ENCODE measurements around the gene LSAMP. TPM values are rescaled to one million over a fixed set of nuclear protein-coding genes. Genes with fewer than 3 reads are reported as not detected.

Gene LSAMP
- total and polyA plus RNA-seq, 2 of the 13 experiments (the other 11 are each of a cell fraction or from before 2014, with no cell fraction given) = not detected

DNA sequence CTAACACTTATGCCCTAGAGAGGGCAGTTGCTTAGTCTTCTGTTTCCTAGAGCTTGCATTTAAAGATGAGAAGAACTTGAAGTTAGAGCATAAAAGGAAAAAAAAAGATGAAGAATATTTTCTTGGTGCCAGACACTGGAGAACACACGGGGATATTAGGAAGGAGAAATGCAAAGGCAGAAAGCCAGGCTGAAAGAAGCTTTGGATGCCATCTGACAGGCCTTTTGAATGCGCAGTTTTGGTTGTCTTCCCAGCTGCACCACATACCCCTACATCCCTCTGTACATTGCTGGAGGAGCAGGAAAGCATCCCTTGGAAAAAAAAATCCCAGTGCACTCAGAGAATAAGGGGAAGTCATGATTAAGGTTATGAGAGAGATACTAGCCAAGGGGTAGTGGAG is 443.1 kb downstream of the LSAMP start (continued):
- TF ChIP-seq, protein P1, sequence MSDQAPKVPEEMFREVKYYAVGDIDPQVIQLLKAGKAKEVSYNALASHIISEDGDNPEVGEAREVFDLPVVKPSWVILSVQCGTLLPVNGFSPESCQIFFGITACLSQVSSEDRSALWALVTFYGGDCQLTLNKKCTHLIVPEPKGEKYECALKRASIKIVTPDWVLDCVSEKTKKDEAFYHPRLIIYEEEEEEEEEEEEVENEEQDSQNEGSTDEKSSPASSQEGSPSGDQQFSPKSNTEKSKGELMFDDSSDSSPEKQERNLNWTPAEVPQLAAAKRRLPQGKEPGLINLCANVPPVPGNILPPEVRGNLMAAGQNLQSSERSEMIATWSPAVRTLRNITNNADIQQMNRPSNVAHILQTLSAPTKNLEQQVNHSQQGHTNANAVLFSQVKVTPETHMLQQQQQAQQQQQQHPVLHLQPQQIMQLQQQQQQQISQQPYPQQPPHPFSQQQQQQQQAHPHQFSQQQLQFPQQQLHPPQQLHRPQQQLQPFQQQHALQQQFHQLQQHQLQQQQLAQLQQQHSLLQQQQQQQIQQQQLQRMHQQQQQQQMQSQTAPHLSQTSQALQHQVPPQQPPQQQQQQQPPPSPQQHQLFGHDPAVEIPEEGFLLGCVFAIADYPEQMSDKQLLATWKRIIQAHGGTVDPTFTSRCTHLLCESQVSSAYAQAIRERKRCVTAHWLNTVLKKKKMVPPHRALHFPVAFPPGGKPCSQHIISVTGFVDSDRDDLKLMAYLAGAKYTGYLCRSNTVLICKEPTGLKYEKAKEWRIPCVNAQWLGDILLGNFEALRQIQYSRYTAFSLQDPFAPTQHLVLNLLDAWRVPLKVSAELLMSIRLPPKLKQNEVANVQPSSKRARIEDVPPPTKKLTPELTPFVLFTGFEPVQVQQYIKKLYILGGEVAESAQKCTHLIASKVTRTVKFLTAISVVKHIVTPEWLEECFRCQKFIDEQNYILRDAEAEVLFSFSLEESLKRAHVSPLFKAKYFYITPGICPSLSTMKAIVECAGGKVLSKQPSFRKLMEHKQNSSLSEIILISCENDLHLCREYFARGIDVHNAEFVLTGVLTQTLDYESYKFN (CRISPR knock-in tag; conservative IDR thresholded peaks at IDR 0.05) = no peak
- TF ChIP-seq TEAD3 (CRISPR knock-in tag; optimal IDR thresholded peaks at IDR 0.05; ENCODE audit: borderline replicate concordance) = no peak
- no peak for TF ChIP-seq SMARCC2 (IDR thresholded peaks at IDR 0.05)
- TF ChIP-seq NPAS2 (CRISPR knock-in tag; IDR thresholded peaks at IDR 0.05; ENCODE audit: borderline replicate concordance) = no peak
- no peak for TF ChIP-seq CEBPG (CRISPR knock-in tag; IDR thresholded peaks at IDR 0.05)
- TF ChIP-seq, protein P2, sequence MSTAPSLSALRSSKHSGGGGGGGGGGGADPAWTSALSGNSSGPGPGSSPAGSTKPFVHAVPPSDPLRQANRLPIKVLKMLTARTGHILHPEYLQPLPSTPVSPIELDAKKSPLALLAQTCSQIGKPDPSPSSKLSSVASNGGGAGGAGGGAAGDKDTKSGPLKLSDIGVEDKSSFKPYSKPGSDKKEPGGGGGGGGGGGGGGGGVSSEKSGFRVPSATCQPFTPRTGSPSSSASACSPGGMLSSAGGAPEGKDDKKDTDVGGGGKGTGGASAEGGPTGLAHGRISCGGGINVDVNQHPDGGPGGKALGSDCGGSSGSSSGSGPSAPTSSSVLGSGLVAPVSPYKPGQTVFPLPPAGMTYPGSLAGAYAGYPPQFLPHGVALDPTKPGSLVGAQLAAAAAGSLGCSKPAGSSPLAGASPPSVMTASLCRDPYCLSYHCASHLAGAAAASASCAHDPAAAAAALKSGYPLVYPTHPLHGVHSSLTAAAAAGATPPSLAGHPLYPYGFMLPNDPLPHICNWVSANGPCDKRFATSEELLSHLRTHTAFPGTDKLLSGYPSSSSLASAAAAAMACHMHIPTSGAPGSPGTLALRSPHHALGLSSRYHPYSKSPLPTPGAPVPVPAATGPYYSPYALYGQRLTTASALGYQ (CRISPR knock-in tag; IDR thresholded peaks at IDR 0.05) = no peak
- TF ChIP-seq ZZZ3 (CRISPR knock-in tag; IDR thresholded peaks at IDR 0.05; ENCODE audit: borderline replicate concordance) = no peak
- no peak for TF ChIP-seq THAP11 (CRISPR knock-in tag; IDR thresholded peaks at IDR 0.05)

DNA sequence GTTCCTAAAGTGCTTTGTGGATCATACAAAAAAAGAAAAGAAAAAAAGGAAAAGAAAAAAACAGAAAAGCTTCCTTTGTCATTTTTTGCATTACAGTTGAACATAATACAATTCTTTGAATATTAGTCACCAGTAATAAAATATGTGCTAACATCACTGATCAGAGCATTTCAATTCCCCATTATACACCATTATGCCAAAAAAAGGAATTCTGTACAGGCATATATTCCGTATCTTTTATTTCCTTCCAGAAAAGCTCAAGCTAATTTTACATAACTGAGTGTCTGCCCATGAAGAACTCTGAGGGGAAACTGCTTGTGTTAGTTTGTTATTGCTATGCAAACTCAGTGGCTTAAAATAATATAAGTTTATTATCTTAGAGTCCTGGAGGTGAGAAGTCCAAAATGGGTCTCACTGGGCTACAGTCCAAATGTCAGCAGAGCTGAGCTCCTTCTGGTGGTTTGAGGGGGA is 444.1 kb downstream of the LSAMP start:
- H2AFZ ChIP-seq (ENCODE audit: low read length) = no peak overlapping the region
- CTCF ChIA-PET (ENCODE audit: low intra/inter-chr PET ratio, low total read pairs) = no interaction called here
- intact Hi-C loops (cut with micrococcal nuclease; ENCODE audit: unreplicated experiment) = no loop called here
- TF ChIP-seq MXD3 (CRISPR knock-in tag; IDR thresholded peaks at IDR 0.05) = no peak
- TF ChIP-seq MAFF (IDR thresholded peaks at IDR 0.05; ENCODE audit: low read depth, low read length) = no peak
- TF ChIP-seq ZNF850 (CRISPR knock-in tag; conservative IDR thresholded peaks at IDR 0.05) = no peak
- no peak for TF ChIP-seq NFIC (IDR thresholded peaks at IDR 0.05; ENCODE audit: low read length)
- TF ChIP-seq, protein P3, sequence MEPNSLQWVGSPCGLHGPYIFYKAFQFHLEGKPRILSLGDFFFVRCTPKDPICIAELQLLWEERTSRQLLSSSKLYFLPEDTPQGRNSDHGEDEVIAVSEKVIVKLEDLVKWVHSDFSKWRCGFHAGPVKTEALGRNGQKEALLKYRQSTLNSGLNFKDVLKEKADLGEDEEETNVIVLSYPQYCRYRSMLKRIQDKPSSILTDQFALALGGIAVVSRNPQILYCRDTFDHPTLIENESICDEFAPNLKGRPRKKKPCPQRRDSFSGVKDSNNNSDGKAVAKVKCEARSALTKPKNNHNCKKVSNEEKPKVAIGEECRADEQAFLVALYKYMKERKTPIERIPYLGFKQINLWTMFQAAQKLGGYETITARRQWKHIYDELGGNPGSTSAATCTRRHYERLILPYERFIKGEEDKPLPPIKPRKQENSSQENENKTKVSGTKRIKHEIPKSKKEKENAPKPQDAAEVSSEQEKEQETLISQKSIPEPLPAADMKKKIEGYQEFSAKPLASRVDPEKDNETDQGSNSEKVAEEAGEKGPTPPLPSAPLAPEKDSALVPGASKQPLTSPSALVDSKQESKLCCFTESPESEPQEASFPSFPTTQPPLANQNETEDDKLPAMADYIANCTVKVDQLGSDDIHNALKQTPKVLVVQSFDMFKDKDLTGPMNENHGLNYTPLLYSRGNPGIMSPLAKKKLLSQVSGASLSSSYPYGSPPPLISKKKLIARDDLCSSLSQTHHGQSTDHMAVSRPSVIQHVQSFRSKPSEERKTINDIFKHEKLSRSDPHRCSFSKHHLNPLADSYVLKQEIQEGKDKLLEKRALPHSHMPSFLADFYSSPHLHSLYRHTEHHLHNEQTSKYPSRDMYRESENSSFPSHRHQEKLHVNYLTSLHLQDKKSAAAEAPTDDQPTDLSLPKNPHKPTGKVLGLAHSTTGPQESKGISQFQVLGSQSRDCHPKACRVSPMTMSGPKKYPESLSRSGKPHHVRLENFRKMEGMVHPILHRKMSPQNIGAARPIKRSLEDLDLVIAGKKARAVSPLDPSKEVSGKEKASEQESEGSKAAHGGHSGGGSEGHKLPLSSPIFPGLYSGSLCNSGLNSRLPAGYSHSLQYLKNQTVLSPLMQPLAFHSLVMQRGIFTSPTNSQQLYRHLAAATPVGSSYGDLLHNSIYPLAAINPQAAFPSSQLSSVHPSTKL (CRISPR knock-in tag; IDR thresholded peaks at IDR 0.05) = no peak
- no peak for TF ChIP-seq NFRKB (IDR thresholded peaks at IDR 0.05)
- no peak for TF ChIP-seq ZNF354B (CRISPR knock-in tag; IDR thresholded peaks at IDR 0.05)
- TF ChIP-seq ZNF556 (CRISPR knock-in tag; IDR thresholded peaks at IDR 0.05; ENCODE audit: borderline replicate concordance) = no peak

More for the DNA sequence above, 444.1 kb downstream of the LSAMP start:
- Histone ChIP-seq H3K79me2 (ENCODE audit: insufficient read depth, low read length) (no peaks in the 10 kb centered on the region), H3K27ac (ENCODE audit: extremely low read length, insufficient read depth, low read length) (no peak overlapping the region), H3K27me3 (ENCODE audit: control insufficient read depth in 1 of 2, insufficient read depth in 2 of 2, low read length in 2 of 2) (no peaks in the 10 kb centered on the region), H3K4me2 (ENCODE audit: low read depth, low read length) (no peak overlapping the region), H3K9ac (ENCODE audit: insufficient read depth, low read depth, low read length) (no peak overlapping the region), H3K36me3 (replicated peaks in 1 of 2; ENCODE audit: control insufficient read depth in 1 of 2, insufficient read depth in 2 of 2, low read length in 2 of 2) (no peaks in the 10 kb centered on the region), H3K9me3 (ENCODE audit: low read length) (no peaks in the 10 kb centered on the region), H3K4me3 (replicated peaks in 1 of 3; ENCODE audit: insufficient read depth in 1 of 3, low read depth in 2 of 3, low read length in 3 of 3) (no peak overlapping the region), H4K20me1 (ENCODE audit: insufficient read depth, low read length) (no peaks in the 10 kb centered on the region), H3K4me1 (ENCODE audit: insufficient read depth, low read length) (no peaks in the 10 kb centered on the region)
- no TSS peak for BruUV-seq (replicated peaks)
- WGBS (ENCODE audit: low lambda C conversion rate) = 12% methylated on average over 1 of the region's 1 CpG
- FAIRE-seq = no peak
- in situ Hi-C loops (cut with HindIII; ENCODE audit: extremely low pct_ligation_motif_present, low pct_unique_long_range_greater_than_20kb) = no loop called here
- ATAC-seq = no peak
- DNase-seq (ENCODE audit: low spot score) = no peak
- POLR2A ChIA-PET = no interaction called here

Data from HepG2 (cell line).